IPS DF 4.7 (cell line): ENCODE measurements around the gene CCM2.
"Not testable (repeated sequence)": the region's sequence is repeated elsewhere in the genome, so short reads cannot be mapped to it uniquely, and the experiment has no call there.

ENCODE experiments used
- DNase-seq: peaks from one replicate; pipeline ENCODE4 v3.0.0-alpha.2; 2013; ENCODE audit warnings: low spot score; ENCODE audit errors: extremely low read depth

Gene CCM2

DNA sequence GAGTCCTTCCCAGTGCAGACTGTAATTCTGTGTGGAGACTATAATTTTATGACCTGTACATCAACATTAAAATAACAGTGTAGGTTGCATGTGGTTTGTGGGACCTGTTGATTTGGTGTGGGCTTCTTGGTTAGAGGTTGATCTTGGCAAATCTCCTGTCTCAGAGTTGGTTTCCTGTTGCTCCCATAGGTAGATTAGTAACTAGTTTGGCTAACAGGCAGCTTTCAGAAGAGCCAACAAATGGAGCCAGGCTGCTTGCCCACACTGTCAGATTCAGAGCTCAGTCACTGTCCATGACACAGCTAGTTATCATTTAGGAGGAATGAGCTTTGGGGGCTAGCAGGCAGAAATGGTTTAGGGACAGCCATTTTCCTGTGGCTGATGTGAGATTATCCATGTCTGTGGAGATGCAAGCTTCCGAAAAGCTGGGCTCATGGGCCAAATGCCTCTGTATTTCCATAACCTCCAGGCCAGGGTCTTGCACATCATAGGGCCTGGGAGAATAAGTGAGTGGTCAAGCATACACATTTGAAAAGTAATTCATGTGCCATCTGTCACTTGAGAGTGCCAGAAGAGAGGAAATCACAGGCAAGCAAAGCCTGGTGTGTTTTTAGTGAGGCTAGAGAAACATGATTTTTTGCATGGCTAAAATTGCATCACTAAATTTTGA, 33.4 kb downstream of the CCM2 start:
- DNase-seq = no peak

DNA sequence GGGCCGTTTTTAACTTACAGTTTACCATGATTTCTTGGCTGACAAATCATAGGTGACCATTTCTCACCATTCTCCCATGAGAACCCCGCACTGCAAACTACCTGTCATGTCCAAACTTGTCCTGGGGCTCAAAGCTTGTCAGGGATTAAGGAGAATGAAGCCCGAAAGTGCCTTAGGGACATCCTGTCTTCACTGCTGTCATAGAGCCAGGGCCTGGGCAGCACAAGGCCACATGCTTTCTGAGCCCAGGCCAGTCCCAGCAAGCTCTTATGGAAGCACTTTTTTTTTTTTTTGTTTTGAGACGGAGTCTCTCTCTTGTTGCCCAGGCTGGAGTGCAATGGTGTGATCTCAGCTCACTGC, 33.9 kb downstream of the CCM2 start:
- DNase-seq = no peak

DNA sequence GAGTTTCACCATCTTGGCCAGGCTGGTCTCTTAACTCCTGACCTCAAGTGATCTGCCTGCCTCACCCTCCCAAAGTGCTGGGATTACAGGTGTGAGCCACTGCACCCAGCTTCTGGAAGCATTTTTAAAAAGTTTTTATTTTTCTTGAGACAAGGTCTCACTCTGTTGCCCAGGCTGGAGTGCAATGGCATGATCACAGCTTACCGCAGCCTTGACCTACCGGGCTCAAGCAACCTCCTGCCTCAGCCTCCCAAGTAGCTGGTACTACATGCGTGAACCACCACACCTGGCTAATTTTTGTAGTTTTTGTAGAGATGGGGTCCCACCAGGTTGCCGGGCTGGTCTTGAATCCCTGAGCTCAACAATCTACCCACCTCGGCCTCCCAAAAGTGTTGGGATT, 34.7 kb downstream of the CCM2 start:
- DNase-seq = not testable (repeated sequence)

DNA sequence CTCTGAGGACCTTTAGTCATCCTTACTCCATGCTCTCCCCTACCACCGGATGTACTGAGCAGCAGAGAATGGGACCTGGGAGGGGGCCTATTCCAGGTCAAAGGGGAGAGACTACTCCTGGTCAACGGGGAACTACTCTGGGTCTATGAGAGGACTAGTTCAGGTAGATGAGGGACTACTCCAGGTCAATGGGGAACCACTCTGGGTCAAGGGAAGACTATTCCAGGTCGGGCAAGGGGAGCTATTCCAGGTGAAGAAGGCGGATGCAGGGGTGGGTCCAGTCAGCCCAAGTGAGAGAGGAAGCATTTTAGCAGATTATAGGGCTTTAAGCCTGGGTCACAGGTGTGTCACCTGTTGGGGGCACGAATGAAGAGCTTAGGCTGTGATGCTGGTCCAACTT, 35.4 kb downstream of the CCM2 start:
- DNase-seq = no peak

DNA sequence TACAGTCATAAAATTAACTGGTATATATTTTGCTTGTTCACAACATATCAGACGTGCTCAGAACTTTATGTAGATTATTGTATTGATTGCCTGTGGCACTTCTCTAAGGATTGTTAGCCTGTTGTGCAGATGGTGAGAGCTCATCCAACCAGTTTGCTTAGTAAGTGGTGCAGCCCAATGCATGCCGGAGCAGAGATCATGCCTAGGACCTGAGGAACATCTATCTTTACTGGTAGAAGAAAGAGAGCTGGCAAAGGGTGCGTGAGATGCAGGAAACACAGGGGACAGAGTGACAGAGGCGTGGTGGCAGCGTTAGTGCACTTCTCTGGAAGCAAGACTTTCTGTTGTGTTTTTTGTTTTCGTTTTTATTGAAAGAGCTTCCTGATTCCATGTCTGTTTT, 35.9 kb downstream of the CCM2 start:
- DNase-seq = no peak

DNA sequence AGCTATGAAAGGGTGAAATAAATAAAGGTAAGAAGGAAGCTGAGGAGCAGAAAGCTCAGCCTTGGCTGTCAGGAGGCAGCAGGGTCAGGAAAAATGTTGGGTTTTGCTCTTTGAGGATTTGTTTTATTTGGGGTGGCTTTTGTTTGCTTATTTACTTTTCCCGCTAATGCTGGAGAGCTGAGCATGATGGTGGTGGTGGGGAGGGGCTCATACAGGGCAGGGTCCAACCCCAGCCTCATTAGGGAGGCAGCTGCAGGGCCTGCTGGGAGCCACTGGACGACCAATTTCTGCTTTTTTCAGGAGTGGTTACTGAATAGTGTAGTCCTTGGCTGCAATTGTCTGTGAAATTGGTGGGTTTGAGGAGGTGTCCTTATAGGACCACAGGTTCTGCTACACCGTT, 36.3 kb downstream of the CCM2 start:
- no peak for DNase-seq

DNA sequence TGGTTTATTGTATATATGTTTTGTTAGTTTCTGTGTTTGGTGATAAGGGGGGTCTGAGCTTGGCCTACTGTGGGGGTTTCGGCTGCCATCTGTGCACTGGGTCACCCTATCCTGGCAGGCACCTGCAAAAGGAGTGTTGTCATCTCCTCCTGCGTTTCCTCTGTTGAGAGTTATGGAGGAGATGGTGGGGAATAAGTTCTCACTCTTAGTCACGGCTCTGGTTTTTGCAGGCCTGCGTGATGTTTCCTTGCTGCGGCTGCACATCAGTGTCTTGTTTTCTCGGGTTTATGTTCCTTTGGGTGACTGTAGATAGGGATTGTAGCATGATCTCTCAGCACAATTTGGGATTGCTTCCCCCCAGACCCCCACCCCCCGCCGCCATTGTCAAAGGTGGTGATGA, 36.8 kb downstream of the CCM2 start:
- DNase-seq = no peak

DNA sequence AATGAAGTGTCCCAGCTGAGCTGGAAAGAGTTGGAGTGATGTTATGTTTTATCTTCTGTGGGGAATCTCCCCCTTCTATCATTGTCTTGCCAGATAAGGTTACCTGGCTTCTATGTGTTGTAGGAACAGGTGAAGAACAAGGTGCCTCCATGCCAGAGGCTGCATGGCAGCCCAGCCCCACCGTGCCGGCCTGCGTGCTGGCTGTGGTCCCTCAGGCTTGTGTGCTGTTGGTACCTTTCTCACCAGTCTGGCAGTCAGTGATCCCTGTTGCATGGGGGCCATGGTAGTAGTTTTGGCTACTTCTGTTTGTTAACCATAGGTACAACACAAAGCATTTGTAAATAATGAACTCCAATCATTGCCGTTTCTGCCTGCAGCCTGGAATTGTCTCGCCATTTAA, 37.9 kb downstream of the CCM2 start:
- DNase-seq = no peak

DNA sequence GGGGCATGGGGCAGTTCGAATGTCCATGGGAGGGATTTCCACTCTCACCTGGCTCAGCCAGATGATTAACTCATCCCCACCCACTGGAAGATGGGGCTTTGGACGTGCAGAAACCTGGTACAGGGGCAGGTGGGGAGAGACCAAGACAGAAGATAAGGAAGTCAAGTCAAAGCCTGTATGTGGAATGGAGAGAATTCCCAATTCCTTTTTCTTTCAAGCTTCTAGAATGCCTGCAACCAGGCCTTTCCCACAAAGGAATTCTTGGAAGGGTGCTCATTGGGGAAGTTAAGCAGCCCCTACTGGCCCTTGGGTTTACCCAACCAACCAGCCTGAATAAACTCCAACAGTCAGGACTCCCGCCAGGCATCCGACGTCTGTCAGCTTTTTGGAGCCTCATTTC, 39.1 kb downstream of the CCM2 start:
- DNase-seq = no peak

DNA sequence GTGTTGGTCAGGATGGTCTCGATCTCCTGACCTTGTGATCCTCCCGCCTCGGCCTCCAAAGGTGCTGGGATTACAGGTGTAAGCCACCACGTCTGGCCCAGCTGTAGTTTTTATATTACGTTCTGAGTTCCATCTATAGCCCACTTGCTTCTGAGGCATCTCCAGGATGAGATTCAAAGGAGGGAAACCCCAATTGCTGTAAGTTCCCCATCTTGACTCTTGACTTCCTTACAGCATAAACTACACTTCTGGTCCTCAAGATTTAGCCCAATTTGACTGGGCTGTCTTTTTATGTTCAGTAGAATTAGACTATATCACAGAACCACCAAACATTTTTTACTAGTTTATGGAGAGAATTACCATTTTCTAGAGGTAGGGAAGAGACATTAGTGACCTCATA, 44.3 kb downstream of the CCM2 start:
- no peak for DNase-seq

DNA sequence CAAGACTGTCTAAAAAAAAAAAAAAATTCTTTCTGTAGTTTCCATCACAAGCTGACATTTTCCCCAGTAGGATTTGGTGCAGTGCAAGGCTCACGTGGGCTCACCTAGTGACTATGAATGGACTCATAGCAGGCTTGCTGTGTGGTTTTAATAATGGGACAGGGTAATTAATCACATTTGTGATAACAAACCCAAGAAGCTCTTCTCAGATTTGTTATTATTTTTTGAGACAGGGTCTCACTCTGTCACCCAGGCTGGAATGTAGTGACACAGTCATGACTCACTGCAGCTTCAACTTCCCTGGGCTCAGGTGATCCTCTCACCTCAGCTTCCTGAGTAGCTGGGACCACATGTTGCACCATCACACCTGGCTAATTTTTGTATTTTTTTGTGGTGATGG, 48.7 kb downstream of the CCM2 start:
- no peak for DNase-seq

DNA sequence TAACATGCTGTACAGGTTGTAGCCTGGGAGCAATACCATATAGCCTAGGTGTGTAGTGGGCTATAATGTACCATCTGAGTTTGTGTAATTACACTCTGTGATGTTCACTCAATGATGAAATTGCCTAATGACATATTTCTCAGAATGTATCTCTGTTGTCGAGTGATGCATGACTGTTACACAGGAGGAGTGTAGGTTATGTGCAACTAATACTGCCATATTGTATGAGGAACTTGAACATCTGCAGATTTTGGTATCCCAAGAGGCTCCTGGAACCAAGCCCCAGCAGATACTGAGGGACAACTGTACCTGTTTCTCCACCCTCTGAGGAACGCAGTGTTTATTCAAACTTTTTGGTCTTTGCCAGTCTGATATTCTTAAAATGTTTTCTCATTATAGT, 50.2 kb downstream of the CCM2 start:
- DNase-seq = no peak

DNA sequence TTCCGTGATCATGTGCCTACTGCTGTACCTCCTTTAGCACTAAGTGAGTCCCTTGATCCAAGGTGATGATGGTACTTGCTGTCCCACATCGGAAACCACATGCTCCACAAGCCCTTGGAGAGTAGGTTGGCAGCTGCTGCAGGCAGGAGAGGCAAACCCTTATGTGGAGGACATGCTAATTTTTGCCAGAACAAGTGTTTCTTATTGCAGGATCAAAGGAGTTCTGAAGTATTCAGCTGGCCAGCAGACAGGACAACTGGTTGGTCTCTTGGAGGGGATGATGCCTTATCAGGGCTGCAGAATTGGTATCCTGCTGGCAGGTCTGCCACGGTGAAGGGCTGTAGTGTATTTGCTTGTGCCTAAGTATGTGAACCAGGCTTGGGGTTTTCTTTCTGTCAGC, 52.0 kb downstream of the CCM2 start:
- no peak for DNase-seq

DNA sequence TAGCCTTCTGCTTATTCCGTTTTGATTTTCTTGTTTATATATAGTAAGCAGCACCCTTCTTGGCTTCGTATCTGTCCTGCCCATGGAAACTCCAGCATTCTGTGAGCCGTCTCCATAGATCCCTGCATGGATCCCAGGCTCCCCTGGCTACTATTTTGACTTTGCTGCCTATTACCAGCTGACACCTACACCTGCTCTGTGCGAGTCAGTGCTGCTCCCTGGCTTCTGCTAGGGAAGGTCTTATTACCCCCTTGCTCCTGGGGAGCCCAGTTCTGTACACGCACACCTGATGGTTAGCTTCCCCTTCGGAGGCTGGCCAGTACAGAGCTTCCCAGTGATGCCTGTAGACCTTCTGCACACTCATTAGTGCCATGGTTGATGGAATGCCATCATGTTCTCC, 53.4 kb downstream of the CCM2 start:
- no peak for DNase-seq

DNA sequence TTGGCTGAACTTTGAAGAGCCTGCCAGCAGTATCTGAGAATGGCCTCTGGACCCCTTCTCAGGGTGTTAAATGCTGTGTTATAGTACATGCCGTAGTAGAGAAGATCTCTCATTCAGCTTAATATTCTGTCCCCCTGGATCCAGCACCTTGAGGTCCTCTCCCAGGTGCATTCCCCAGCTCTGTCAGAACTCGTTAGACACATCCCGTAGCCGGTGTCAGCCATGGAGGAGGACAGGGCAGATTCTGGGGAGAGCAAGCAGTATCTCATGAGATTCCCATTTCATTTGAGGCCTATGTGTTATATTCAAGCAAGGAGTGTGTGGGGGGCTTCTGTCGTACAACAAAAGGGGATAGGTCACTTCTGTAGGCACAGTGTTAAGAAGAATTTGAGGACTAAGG, 53.9 kb downstream of the CCM2 start:
- DNase-seq = no peak

DNA sequence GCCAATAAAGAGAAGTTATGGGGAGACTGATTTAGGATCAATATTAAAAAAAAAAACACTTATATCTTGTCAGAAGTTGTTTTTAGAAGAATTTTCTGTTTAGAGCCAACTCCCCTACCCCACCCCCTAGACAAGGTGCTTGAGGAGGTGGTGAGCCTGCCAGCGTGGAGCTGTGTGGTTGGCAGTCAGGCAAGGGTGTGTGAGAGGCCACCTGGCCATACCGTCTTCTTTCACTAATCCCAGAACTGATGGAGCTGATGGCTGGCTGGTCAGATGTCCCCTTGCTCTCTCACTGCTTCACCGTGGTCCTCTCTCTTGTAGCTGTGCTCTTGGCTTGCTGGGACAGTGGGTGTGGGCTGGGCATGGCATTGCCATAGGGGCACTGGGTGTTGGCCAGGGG, 54.4 kb downstream of the CCM2 start:
- no peak for DNase-seq

DNA sequence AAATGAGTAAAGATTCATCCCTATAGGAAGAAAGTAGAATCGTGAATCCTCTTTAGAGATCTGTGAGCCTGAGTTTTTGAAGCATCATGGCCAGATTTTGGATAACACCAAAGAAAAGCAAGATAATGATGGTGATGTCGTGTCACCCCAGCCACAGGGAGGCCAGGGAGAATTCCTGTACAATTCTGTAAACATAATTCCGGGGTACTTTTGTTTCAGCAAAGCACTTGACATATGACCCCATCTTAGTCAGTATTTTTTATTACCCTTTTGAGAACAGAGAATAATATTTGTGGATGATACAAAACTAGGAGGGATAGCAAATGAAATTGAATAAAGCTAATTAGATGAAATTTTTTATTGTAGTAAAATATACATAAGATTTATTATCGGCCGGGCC, 55.0 kb downstream of the CCM2 start:
- no peak for DNase-seq

DNA sequence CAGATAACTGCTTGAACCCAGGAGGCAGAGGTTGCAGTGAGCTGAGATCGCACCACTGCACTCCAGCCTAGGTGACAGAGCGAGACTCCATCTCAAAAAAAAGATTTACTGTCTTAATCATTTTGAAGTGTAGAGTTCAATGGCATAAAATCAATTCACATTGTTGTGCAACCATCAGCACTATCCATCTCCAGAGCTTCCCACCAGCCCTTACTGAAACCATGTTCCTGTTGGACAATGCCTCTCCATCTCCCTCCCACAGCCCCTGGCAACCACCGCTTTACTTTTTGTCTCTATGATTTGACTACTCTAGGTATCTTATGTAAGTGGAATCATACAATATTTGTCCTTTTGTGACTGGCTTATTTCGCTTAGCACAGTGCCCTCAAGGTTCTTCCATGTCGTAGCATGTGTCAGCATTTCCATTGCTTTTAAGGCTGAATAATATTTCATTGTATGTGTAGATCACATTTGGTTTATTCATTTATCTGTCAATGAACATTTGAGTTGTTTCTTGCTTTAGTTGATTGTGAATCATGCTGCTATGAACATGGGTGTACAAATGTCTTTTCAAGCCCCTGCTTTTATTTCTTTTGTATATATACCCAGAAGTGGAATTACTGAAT, 55.7 kb downstream of the CCM2 start:
- no peak for DNase-seq

DNA sequence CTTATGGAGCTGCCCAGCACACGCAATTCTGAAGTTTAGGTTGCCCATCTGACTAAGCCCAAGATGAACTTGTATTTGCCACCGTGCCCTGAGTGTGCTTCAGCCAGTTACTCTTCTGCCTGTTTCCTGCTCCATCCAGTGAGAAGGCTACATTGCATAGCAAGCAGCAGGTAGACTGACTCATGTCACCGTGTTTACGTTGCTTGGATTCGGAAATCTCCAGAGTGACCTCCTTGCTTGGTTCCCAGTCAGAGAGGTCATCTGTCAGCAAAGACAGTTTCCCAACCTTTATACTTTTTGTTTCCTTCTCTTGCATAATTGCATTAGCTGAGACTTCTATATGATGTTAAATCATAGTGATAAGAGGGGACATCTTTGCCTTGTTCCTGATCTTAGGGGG, 57.9 kb downstream of the CCM2 start:
- DNase-seq = no peak

DNA sequence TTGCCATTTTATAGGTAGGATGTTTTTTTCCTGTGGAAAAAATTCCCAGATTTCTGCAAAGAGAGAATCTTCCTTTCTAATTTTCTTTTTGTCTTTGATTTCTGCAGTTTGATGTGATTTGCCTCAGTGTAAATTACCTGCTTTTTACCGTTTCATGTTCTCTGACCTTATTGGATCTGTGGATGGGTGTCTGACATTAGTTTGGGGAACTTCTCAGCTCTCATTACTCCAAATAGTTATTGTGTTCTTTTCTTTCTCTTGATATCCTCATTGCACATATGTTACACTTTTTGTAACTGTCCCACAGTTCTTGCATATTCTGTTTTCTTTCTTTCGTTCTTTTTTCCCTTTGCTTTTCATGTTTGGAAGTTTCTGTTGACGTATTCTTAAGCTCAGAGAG, 60.3 kb downstream of the CCM2 start:
- DNase-seq = no peak

DNA sequence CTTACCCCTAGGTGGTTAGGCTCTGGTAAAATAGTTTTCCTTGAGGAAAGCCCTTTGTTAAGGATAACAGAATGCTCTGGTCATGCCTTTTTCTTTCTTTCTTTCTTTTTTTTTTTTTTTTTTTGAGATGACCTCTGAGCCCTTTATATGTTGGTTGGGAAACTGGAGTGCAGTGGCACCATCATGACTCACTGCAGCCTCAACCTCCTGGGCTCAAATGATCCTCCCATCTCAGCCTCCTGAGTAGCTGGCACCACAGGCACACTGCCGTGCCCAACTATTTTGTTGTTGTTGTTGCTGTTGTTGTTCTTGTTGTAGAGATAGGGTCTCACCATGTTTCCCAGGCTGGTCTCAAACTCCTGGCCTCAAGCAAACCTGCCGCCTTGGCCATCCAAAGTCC, 61.4 kb downstream of the CCM2 start:
- no peak for DNase-seq

DNA sequence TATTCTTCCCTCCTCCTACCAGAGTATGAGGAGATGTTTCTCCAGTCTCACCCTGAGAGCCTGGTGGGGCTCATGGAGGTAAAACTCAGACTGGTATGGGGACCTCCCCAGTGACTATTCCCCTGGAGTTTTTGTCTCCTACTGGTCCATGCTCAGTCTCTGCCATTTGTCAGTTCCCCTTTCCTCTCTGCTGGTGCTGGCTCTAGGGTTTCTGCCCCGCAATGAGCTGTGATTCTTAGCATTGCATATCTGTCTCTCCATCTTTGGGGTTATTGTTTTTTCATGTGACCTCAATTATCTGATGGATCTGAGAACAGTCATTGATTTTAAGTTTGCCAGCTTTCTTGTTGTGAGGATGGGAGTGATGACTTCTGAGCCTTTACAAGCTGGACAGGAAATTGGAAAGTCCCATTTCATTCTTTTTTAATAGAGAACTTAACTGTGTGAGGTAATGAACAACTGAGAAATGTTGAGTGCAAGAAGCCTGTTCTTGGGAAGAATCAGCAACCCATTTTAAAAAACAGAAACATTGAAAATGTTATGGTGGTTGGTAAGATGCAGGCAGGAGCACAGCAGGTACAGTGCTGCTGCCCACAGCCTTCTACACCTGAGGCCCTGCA, 61.9 kb downstream of the CCM2 start:
- DNase-seq = no peak

DNA sequence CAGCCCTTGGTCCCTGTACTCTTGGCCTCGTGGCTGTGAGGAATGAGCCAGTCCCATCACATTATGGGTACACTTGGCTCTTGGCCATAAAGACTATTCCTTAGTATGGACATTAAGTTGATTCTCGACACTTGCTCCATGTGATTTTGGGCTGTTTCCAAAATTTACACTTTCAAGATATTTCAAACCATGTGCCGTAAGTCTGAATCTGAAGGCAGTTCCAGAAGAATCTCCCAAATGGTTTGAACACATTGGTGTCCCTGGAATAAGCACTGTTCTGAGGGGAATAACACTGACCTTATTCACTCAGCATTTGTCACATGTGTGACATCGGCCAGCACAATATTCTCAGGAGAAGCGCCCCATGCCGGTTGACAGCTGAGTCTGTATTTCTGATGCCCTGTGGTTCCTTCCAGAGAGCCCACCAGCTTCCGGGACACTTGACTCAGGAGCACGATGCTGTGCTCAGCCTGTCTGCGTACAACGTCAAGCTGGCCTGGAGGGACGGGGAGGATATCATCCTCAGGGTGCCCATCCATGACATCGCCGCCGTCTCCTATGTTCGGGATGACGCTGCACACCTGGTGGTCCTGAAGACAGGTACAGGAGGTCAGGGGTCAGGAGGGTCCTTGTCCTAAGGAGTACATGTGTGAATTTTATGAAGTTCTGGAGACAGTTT, 64.2 kb downstream of the CCM2 start:
- DNase-seq = no peak
